ENCODE data around the gene EDDM3A.

Gene EDDM3A

DNA sequence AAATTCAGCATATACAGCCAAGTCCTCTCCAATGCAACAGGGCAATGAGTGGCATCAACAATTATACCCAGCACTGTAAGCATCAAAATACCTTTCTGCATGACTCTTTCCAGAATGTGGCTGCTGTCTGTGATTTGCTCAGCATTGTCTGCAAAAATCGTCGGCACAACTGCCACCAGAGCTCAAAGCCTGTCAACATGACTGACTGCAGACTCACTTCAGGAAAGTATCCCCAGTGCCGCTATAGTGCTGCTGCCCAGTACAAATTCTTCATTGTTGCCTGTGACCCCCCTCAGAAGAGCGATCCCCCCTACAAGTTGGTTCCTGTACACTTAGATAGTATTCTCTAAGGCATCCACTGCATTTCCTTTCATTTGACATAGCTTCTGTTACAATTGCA, 36.1 kb downstream of the EDDM3A start:
- no peak overlapping the region for H3K4me3 ChIP-seq (ENCODE audit: insufficient read depth, low read depth, low read length)
- whole genome bisulfite sequencing, 2 experiments, result 60 to 61% methylated on average over 4 of the region's 4 CpGs
- no peaks in the 10 kb centered on the region for H3K36me3 ChIP-seq (ENCODE audit: control insufficient read depth, insufficient read depth, low read length)
- H3K4me1 ChIP-seq (ENCODE audit: control insufficient read depth, insufficient read depth, low read length), result peaks cover 13% of the 10 kb centered on the region
- no peak overlapping the region for H3K27ac ChIP-seq (ENCODE audit: insufficient read depth, low read depth, low read length, poor library complexity, severe bottlenecking)
- no peaks in the 10 kb centered on the region for H3K27me3 ChIP-seq (ENCODE audit: control insufficient read depth, insufficient read depth, low read length, poor library complexity, severe bottlenecking)
- H3K9me3 ChIP-seq (ENCODE audit: control insufficient read depth, low read length), result no peaks in the 10 kb centered on the region

DNA sequence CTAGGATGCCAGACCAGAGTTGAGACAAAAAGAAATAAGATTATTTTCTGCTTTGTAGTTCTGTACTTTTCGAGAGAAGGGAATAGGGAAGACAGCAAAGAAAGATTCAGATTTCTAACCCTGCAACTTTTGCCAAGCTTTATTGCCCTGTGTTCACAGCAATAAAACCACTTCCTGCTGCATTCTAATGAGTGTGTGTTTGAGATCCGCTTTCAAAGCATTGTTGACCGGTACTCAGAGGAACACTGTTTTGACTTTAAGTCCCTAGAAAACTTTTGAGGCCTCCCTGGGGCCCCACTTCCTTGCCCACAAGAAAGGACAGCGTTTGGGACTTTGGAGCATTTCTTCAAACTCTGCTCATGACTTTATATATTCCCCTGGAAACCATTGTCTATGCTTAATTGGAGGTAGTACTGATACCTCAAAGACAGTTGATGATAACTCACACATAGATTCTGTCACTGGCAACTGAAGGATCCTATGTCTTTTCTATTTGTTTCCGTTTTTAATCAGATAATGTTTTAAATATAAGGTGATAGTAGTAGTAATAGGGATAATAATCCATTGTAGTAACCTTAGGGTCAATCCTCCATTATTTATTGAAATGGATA, 36.7 kb downstream of the EDDM3A start:
- no peaks in the 10 kb centered on the region for H3K27me3 ChIP-seq (ENCODE audit: control insufficient read depth, insufficient read depth, low read length, poor library complexity, severe bottlenecking)
- no peaks in the 10 kb centered on the region for H3K9me3 ChIP-seq (ENCODE audit: control insufficient read depth, low read length)
- WGBS, 2 experiments, result 41 to 49% methylated on average over 4 to 5 of the region's 5 CpGs
- H3K36me3 ChIP-seq (ENCODE audit: control insufficient read depth, insufficient read depth, low read length), result no peaks in the 10 kb centered on the region
- peaks cover 13% of the 10 kb centered on the region for H3K4me1 ChIP-seq (ENCODE audit: control insufficient read depth, insufficient read depth, low read length)
- no peak overlapping the region for H3K4me3 ChIP-seq (ENCODE audit: insufficient read depth, low read depth, low read length)
- H3K27ac ChIP-seq (ENCODE audit: insufficient read depth, low read depth, low read length, poor library complexity, severe bottlenecking), result no peak overlapping the region

DNA sequence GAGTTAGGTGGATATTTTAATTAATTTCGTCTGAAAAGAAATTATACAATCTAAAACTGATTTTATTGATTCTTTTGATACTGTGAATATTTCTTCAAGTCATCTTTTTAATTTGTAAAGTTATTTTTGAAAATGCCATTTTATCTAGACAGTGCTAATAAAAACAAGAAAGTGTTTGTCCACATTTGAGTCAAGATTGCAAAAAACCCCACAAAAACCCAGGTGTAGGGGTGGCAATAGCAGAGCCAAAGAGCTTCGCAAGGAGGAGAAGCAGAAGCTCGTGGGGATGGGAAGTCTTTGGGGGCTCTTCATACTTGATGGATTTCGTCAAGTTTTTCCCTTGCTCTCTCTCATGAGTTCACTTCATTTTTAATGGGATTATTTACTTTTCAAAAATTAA, 41.3 kb downstream of the EDDM3A start:
- WGBS, 2 experiments, result 100% methylated on average over 2 to 3 of the region's 4 CpGs
- H3K4me1 ChIP-seq (ENCODE audit: control insufficient read depth, insufficient read depth, low read length), result peaks cover 5% of the 10 kb centered on the region
- no peaks in the 10 kb centered on the region for H3K36me3 ChIP-seq (ENCODE audit: control insufficient read depth, insufficient read depth, low read length)

DNA sequence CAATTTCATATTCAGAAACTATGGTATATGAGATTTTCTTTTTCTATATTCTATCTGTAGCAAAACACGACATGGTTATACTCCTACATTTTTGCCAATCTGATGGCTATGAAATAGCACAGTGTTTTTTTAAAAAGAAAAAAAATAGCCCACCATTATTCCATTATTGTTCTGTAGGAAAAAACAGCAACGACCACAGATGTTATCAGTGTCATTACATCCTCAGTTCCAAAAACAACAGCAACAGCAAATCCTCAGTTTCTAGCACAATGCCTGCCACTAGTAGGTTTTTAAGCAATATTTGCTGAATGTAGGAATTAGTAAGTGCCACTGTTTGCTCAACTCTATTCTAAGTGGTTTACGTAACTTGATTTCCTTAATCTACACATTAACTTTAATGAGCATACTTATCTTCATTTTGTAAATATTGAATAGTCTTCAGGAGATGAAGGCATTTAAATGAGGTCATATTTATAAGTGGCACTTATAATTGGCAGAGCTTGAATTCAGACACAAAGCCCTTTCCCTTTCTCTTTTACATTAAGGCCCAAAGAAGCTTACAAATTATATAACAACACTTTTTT, 43.6 kb downstream of the EDDM3A start:
- no peak overlapping the region for H3K27ac ChIP-seq (ENCODE audit: insufficient read depth, low read depth, low read length, poor library complexity, severe bottlenecking)
- WGBS, 2 experiments, result 67 to 86% methylated on average over 1 to 3 of the region's 3 CpGs
- no peaks in the 10 kb centered on the region for H3K9me3 ChIP-seq (ENCODE audit: control insufficient read depth, low read length)
- no peaks in the 10 kb centered on the region for H3K27me3 ChIP-seq (ENCODE audit: control insufficient read depth, insufficient read depth, low read length, poor library complexity, severe bottlenecking)
- no peaks in the 10 kb centered on the region for H3K36me3 ChIP-seq (ENCODE audit: control insufficient read depth, insufficient read depth, low read length)
- no peak overlapping the region for H3K4me3 ChIP-seq (ENCODE audit: insufficient read depth, low read depth, low read length)
- H3K4me1 ChIP-seq (ENCODE audit: control insufficient read depth, insufficient read depth, low read length), result no peaks in the 10 kb centered on the region

More for the DNA sequence above, 41.3 kb downstream of the EDDM3A start:
- Histone ChIP-seq H3K27ac (ENCODE audit: insufficient read depth, low read depth, low read length, poor library complexity, severe bottlenecking) (no peak overlapping the region), H3K9me3 (ENCODE audit: control insufficient read depth, low read length) (no peaks in the 10 kb centered on the region), H3K27me3 (ENCODE audit: control insufficient read depth, insufficient read depth, low read length, poor library complexity, severe bottlenecking) (no peaks in the 10 kb centered on the region), H3K4me3 (ENCODE audit: insufficient read depth, low read depth, low read length) (no peak overlapping the region)

DNA sequence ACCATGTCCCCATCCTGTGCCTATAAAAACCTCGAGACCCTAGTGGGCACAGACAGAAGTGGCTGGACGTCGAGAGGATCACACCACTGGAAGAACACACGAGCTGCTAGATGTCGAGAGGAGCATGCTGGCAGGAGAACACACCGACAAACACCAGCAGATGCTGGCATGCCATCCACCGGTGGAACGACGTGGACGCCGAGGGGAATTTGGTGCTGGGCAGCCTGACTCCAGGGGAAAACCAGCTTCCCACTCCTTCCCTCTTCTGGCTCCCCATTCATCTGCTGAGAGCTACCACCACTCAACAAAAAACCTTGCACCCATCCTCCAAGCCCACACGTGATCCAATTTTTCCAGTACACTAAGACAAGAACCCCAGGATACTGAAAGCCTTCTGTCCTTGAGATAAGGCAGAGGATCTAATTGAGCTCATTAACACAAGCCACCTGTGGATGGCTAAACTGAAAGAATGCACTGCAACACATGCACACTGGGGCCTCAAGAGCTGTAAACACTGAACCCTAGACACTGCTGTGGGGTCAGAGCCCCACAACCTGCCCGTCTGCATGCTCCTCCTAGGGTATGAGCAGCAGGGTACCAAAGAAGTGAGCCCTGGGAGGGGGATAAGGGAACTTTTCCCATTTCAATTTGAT, 44.9 kb downstream of the EDDM3A start:
- 87% methylated on average over 13 of the region's 13 CpGs for WGBS, 2 experiments
- Histone ChIP-seq H3K4me3 (ENCODE audit: insufficient read depth, low read depth, low read length) (no peak overlapping the region), H3K36me3 (ENCODE audit: control insufficient read depth, insufficient read depth, low read length) (no peaks in the 10 kb centered on the region), H3K4me1 (ENCODE audit: control insufficient read depth, insufficient read depth, low read length) (no peaks in the 10 kb centered on the region), H3K27me3 (ENCODE audit: control insufficient read depth, insufficient read depth, low read length, poor library complexity, severe bottlenecking) (no peaks in the 10 kb centered on the region), H3K9me3 (ENCODE audit: control insufficient read depth, low read length) (no peaks in the 10 kb centered on the region), H3K27ac (ENCODE audit: insufficient read depth, low read depth, low read length, poor library complexity, severe bottlenecking) (no peak overlapping the region)

DNA sequence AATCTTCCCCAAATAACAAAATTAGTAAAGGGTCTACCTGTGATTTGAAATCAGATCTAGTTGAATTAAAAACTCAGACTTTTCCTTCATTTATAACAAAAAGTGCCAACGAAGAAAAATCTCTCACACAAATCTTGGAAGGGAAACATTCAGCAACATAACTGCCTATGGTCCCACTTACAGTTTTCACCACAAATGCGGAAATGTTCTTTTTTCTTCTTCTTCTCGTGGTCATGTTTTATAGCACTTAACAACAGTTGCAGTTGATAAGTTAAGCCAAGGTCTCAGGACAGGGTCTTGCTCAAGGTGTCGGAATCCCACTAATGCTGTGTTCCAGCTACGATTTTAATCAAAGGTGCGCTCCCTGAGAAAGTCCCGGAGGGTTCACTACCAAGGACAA, 45.5 kb downstream of the EDDM3A start:
- H3K9me3 ChIP-seq (ENCODE audit: control insufficient read depth, low read length), result no peaks in the 10 kb centered on the region
- H3K27ac ChIP-seq (ENCODE audit: insufficient read depth, low read depth, low read length, poor library complexity, severe bottlenecking), result no peak overlapping the region
- no peaks in the 10 kb centered on the region for H3K36me3 ChIP-seq (ENCODE audit: control insufficient read depth, insufficient read depth, low read length)
- H3K27me3 ChIP-seq (ENCODE audit: control insufficient read depth, insufficient read depth, low read length, poor library complexity, severe bottlenecking), result no peaks in the 10 kb centered on the region
- H3K4me1 ChIP-seq (ENCODE audit: control insufficient read depth, insufficient read depth, low read length), result no peaks in the 10 kb centered on the region
- H3K4me3 ChIP-seq (ENCODE audit: insufficient read depth, low read depth, low read length), result no peak overlapping the region
- WGBS, 2 experiments, result 76 to 79% methylated on average over 7 of the region's 7 CpGs

DNA sequence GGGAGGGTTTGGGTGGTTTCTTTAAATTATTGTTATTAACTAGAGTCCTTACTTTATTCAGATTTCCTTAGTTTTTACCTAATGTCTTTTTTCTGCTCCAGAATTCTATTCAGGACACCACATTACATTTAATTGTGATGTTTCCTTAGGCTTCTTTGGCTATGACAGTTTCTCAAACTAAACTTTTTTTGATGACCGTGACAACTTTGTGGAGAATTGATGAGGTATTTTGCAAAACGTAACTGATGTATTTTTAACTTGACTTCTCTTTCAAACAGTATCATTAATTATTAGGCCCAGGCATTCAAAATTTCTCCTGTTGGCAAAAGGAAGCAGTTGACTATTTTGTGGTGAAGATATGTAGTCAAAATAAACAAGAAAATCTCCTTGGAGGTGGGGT, 45.9 kb downstream of the EDDM3A start:
- no peaks in the 10 kb centered on the region for H3K36me3 ChIP-seq (ENCODE audit: control insufficient read depth, insufficient read depth, low read length)
- 92 to 100% methylated on average over 2 of the region's 2 CpGs for WGBS, 2 experiments
- no peaks in the 10 kb centered on the region for H3K4me1 ChIP-seq (ENCODE audit: control insufficient read depth, insufficient read depth, low read length)
- no peak overlapping the region for H3K27ac ChIP-seq (ENCODE audit: insufficient read depth, low read depth, low read length, poor library complexity, severe bottlenecking)
- no peaks in the 10 kb centered on the region for H3K9me3 ChIP-seq (ENCODE audit: control insufficient read depth, low read length)
- no peak overlapping the region for H3K4me3 ChIP-seq (ENCODE audit: insufficient read depth, low read depth, low read length)
- no peaks in the 10 kb centered on the region for H3K27me3 ChIP-seq (ENCODE audit: control insufficient read depth, insufficient read depth, low read length, poor library complexity, severe bottlenecking)

DNA sequence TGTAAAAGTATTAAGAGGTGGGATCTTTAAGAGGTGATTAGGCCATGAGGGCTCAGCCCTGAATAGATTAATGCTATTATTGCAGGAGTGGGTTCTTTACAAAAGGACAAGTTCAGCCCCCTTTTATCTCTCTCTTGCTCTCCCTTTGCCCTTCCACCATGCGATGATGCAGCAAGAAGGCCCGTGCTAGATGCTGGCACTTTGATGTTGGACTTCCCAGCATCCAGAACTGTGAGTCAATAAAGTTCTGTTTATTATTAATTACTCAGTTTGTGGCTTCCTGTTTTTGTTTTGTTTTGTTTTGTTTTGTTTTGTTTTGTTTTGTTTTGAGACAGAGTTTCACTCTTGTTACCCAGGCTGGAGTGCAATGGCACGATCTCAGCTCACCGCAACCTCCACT, 46.9 kb downstream of the EDDM3A start:
- no peak overlapping the region for H3K27ac ChIP-seq (ENCODE audit: insufficient read depth, low read depth, low read length, poor library complexity, severe bottlenecking)

DNA sequence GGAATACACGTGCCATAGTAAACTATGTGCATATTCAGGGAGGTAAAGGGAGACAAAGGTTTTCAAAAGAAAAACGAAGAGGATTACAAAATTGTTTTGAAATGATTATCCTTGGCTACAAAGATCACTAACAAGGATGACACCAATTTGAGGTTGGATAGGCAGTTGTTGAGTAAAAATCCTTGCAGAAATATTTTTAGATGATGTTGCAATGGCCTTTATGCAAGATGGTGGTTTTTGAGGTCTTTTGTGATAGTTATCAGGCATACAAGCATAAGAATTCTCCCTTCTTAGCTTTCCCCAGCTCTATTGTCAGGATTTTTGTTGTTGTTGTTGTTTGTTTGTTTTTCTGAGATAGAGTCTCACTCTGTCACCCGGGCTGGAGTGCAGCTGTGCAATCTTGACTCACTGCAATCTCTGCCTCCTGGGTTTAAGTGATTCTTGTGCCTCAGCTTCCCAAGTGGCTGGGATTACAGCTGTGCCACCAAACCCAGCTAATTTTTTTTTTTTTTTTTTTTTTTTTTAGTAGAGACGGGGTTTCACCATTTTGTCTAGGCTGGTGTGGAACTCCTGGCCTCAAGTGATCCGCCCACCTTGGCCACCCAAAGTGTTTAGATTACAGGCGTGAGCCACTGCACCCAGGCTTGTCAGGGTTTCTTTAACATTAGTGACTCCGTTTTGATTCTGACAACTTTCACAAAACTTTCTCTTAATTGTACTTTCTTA, 49.1 kb downstream of the EDDM3A start:
- no peaks in the 10 kb centered on the region for H3K36me3 ChIP-seq (ENCODE audit: control insufficient read depth, insufficient read depth, low read length)
- WGBS, 2 experiments, result 76 to 78% methylated on average over 7 of the region's 7 CpGs
- H3K27me3 ChIP-seq (ENCODE audit: control insufficient read depth, insufficient read depth, low read length, poor library complexity, severe bottlenecking), result no peaks in the 10 kb centered on the region
- H3K27ac ChIP-seq (ENCODE audit: insufficient read depth, low read depth, low read length, poor library complexity, severe bottlenecking), result no peak overlapping the region
- peaks cover 7% of the 10 kb centered on the region for H3K4me1 ChIP-seq (ENCODE audit: control insufficient read depth, insufficient read depth, low read length)
- H3K4me3 ChIP-seq (ENCODE audit: insufficient read depth, low read depth, low read length), result no peak overlapping the region
- H3K9me3 ChIP-seq (ENCODE audit: control insufficient read depth, low read length), result no peaks in the 10 kb centered on the region

More for the DNA sequence above, 46.9 kb downstream of the EDDM3A start:
- WGBS, 2 experiments, result 90 to 98% methylated on average over 4 of the region's 4 CpGs
- H3K9me3 ChIP-seq (ENCODE audit: control insufficient read depth, low read length), result no peaks in the 10 kb centered on the region
- H3K36me3 ChIP-seq (ENCODE audit: control insufficient read depth, insufficient read depth, low read length), result no peaks in the 10 kb centered on the region
- no peaks in the 10 kb centered on the region for H3K27me3 ChIP-seq (ENCODE audit: control insufficient read depth, insufficient read depth, low read length, poor library complexity, severe bottlenecking)
- no peak overlapping the region for H3K4me3 ChIP-seq (ENCODE audit: insufficient read depth, low read depth, low read length)
- no peaks in the 10 kb centered on the region for H3K4me1 ChIP-seq (ENCODE audit: control insufficient read depth, insufficient read depth, low read length)

DNA sequence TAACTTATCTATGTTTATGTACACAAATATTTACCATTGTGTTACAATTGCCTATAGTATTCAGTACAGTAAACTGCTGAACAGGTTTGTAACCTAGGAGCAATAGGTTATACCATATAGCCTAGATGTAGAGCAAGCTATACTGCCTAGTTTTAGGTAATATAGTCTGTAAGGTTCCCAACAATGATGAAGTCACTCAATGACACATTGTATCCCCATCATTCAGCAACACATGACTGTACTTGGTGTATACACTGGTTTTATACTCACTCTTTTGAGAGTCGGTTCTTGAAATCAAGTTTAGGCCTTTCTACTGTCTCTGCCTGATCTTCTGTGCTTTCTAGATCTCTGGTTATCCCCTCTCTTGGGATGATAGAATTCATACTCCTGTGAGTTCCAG, 51.5 kb downstream of the EDDM3A start:
- H3K4me3 ChIP-seq (ENCODE audit: insufficient read depth, low read depth, low read length), result no peak overlapping the region
- no peaks in the 10 kb centered on the region for H3K36me3 ChIP-seq (ENCODE audit: control insufficient read depth, insufficient read depth, low read length)
- WGBS, 2 experiments, result 92 to 100% methylated on average over 1 of the region's 1 CpG

More for the DNA sequence above, 51.5 kb downstream of the EDDM3A start:
- H3K27me3 ChIP-seq (ENCODE audit: control insufficient read depth, insufficient read depth, low read length, poor library complexity, severe bottlenecking), result no peaks in the 10 kb centered on the region
- no peak overlapping the region for H3K27ac ChIP-seq (ENCODE audit: insufficient read depth, low read depth, low read length, poor library complexity, severe bottlenecking)
- no peaks in the 10 kb centered on the region for H3K9me3 ChIP-seq (ENCODE audit: control insufficient read depth, low read length)
- H3K4me1 ChIP-seq (ENCODE audit: control insufficient read depth, insufficient read depth, low read length), result peaks cover 12% of the 10 kb centered on the region
